Adrenal gland (tissue), 5 donors: ENCODE results near the gene TAS2R43.

Experiments used
- POLR2A ChIP-seq, 2 donors: fragments of 450-650 bp; IDR thresholded peaks; one replicate each; pipeline ENCODE4 v1.6.1; 2017; ENCODE audit warnings: antibody characterized with exemption in 2 of 2, mild to moderate bottlenecking in 2 of 2, moderate library complexity in 1 of 2
- TF ChIP-seq, protein P1 (sequence below), 6 experiments: fragments of 450-650 bp in 4 of 6; fragments of 200-600 bp in 2 of 6; sonication (generic) in 1 of 6; IDR thresholded peaks; 1 replicate in 5 of 6; 2 replicates in 1 of 6; pipeline versions ENCODE4 v1.5.1 to v1.8.0; 2016 to 2021; ENCODE audit warnings: antibody characterized with exemption in 6 of 6, mild to moderate bottlenecking in 2 of 6, moderate library complexity in 1 of 6
- donor health status: DM: no; HTN: no; CAD: no.

DNA sequence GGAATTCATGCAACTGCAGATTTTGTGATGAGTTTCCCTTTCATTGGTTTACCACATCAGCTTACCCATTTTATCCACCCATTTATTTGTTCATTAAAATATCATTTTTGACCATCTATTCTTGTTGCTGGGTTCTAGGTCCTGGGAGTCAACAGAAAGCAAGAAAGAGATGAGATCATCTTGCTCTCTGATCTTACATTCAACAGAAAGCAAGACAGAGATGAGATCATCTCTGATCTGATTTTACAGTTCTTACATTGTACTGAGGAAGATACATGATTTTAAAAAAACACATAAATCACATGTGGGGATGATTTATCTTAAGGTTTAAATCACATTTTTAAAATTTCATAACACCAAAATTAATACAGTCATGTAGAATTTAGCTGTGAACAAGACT, 32.3 kb downstream of the TAS2R43 start:
- no peak for TF ChIP-seq POLR2A (IDR thresholded peaks at IDR 0.05)
- TF ChIP-seq, protein P1, sequence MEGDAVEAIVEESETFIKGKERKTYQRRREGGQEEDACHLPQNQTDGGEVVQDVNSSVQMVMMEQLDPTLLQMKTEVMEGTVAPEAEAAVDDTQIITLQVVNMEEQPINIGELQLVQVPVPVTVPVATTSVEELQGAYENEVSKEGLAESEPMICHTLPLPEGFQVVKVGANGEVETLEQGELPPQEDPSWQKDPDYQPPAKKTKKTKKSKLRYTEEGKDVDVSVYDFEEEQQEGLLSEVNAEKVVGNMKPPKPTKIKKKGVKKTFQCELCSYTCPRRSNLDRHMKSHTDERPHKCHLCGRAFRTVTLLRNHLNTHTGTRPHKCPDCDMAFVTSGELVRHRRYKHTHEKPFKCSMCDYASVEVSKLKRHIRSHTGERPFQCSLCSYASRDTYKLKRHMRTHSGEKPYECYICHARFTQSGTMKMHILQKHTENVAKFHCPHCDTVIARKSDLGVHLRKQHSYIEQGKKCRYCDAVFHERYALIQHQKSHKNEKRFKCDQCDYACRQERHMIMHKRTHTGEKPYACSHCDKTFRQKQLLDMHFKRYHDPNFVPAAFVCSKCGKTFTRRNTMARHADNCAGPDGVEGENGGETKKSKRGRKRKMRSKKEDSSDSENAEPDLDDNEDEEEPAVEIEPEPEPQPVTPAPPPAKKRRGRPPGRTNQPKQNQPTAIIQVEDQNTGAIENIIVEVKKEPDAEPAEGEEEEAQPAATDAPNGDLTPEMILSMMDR (IDR thresholded peaks at IDR 0.05), result no peak
